Measurements from ENCODE around the gene KDSR. TPM values are rescaled to one million over a fixed set of nuclear protein-coding genes. Genes with fewer than 3 reads are reported as not detected.

KDSR gene
- total and polyA plus RNA-seq, 2 donors (not counting 1 experiment from before 2014, with no cell fraction given): 6.4 to 21.1 TPM

Other genes with a start within 250 kb of the KDSR start
- 141 and 144 TPM in 2 replicates for gene BCL2, start 47.4 kb downstream of the KDSR start, total RNA-seq
- 27.6 and 34.9 TPM in 2 replicates for gene BCL2, start 47.4 kb downstream of the KDSR start, polyA plus RNA-seq
- 91.5 and 93.9 TPM in 2 replicates for gene VPS4B, start 55.3 kb upstream of the KDSR start, total RNA-seq
- 14.5 and 26.4 TPM in 2 replicates for gene VPS4B, start 55.3 kb upstream of the KDSR start, polyA plus RNA-seq
- gene SERPINB5, start 109.8 kb upstream of the KDSR start, total RNA-seq: not detected in 2 replicates
- gene SERPINB5, start 109.8 kb upstream of the KDSR start, polyA plus RNA-seq: not detected in 2 replicates
- gene SERPINB12, start 175.2 kb upstream of the KDSR start, total RNA-seq: not detected in 2 replicates
- gene SERPINB12, start 175.2 kb upstream of the KDSR start, polyA plus RNA-seq: not detected in 2 replicates
- gene SERPINB13, start 220.1 kb upstream of the KDSR start, total RNA-seq: not detected in 2 replicates
- gene SERPINB13, start 220.1 kb upstream of the KDSR start, polyA plus RNA-seq: not detected in 2 replicates

All from B cell (primary cell).